H1 (cell line): Measurements from ENCODE around the gene PRKCA. TPM values are rescaled to one million over a fixed set of nuclear protein-coding genes. Genes with fewer than 3 reads are reported as not detected.

Experiments used
- ATF3 ChIP-seq: IDR thresholded peaks from 2 replicates; pipeline ENCODE4 v1.6.1; 2011; ENCODE audit warnings: low read depth, mild to moderate bottlenecking, low read length; ENCODE audit not compliant: insufficient read depth
- CBX8 ChIP-seq: fragments of 300-800, 300-1000 bp; sonication (generic); IDR thresholded peaks from 2 replicates; pipeline ENCODE4 v1.7.1; 2016; ENCODE audit warnings: low read depth, low read length, borderline replicate concordance
- CHD1 ChIP-seq: IDR thresholded peaks from 2 replicates; pipeline ENCODE4 v1.6.1; 2012; ENCODE audit warnings: low read depth, low read length, improper control_type of control experiment
- CHD7 ChIP-seq: fragments of 300-600 bp; sonication (generic); IDR thresholded peaks from 2 replicates; pipeline ENCODE4 v1.7.1; 2012; ENCODE audit warnings: low read length, moderate library complexity, mild to moderate bottlenecking, inconsistent platforms; ENCODE audit not compliant: insufficient replicate concordance
- KDM4A ChIP-seq: IDR thresholded peaks from one replicate; pipeline ENCODE4 v1.7.1; 2012; ENCODE audit warnings: low read depth, mild to moderate bottlenecking, moderate library complexity, low read length, inconsistent platforms; ENCODE audit not compliant: severe bottlenecking
- RFX5 ChIP-seq: IDR thresholded peaks from 2 replicates; pipeline ENCODE4 v1.6.1; 2011; ENCODE audit warnings: low read depth, low read length, improper control_type of control experiment, borderline replicate concordance
- TAF1 ChIP-seq: IDR thresholded peaks from 2 replicates; pipeline ENCODE4 v1.6.1; 2011; ENCODE audit warnings: mild to moderate bottlenecking, low read depth, low read length
- polyA plus RNA-seq, 7 experiments: library from polyadenylated mRNA; depleted of rRNA in 3 of 7; stranded (reverse) in 5 of 7; unstranded in 2 of 7; fragments of >200 nt in 5 of 7; fragments of 200-250 nt in 2 of 7; gene quantifications; 1 replicate in 5 of 7; 2 replicates in 1 of 7; 4 replicates in 1 of 7; pipeline versions ENCODE4 v1.2.1 to v1.2.3, GENCODE V29; 2011 to 2013; ENCODE audit warnings: missing spikeins in 2 of 7, mixed read lengths in 2 of 7
- total RNA-seq: library from RNA; stranded (reverse); fragmentation: NEBNext Ultra II Directional; extraction: Animal tissue kit (Norgen Biotek cat#: 25700); gene quantifications from 2 replicates; pipeline ENCODE4 v1.2.1, GENCODE V29; 2021

PRKCA gene
- total and polyA plus RNA-seq, 2 of the 8 experiments (the other 6 are each of a cell fraction or from before 2014, with no cell fraction given), result 5.8 to 17.8 TPM

- no peak for TF ChIP-seq CHD7
- TF ChIP-seq KDM4A, result no peak
- no peak for TF ChIP-seq TAF1
- no peak for TF ChIP-seq CHD1
- TF ChIP-seq ATF3, result no peak
- no peak for TF ChIP-seq RFX5
- no peak for TF ChIP-seq CBX8
These were observed 35.6 kb downstream of the PRKCA start (continued) for GRCh38 chr17:66337866-66338485.
